H1 (cell line): ENCODE data around the gene RUNX1. TPM values are rescaled to one million over a fixed set of nuclear protein-coding genes. Genes with fewer than 3 reads are reported as not detected.

Experiments
- CTCF ChIA-PET: fragments of 300-600 bp; sonication (Branson Sonifier 250); formaldehyde crosslinking; loops from one replicate; lab custom pipeline; 2021; ENCODE audit not compliant: partially characterized antibody; lab: Charles Lee
- POLR2A ChIA-PET: fragments of 300-600 bp; sonication (Branson Sonifier 250); formaldehyde crosslinking; loops from one replicate; lab custom pipeline; 2021; ENCODE audit warnings: inconsistent platforms; ENCODE audit not compliant: partially characterized antibody; lab: Charles Lee
- DNase-seq, 2 experiments: peaks; one replicate each; pipeline versions ENCODE4 v3.0.0 to v3.0.0-alpha.2; 2010 to 2022; ENCODE audit warnings: low spot score in 2 of 2, low read depth in 1 of 2, mixed read lengths in 1 of 2
- FAIRE-seq: peaks from 2 replicates; lab custom pipeline; 2011; peaks lifted over from hg19 to GRCh38; lab: Jason Lieb, UNC
- H2AFZ ChIP-seq: 2 replicates; pipeline ENCODE4 v1.8.1; 2012; ENCODE audit warnings: low read length, inconsistent platforms
- H2AK5ac ChIP-seq: 2 replicates; pipeline ENCODE4 v1.6.1; 2013; ENCODE audit warnings: low read depth, low read length
- H2BK120ac ChIP-seq: replicated peaks from 2 replicates; pipeline ENCODE3; 2013; ENCODE audit warnings: low read depth, low read length, inconsistent platforms
- H2BK12ac ChIP-seq: 2 replicates; pipeline ENCODE4 v1.6.1; 2013; ENCODE audit warnings: low read depth, low read length
- H2BK15ac ChIP-seq: 2 replicates; pipeline ENCODE4 v1.6.1; 2013; ENCODE audit warnings: low read length
- H2BK20ac ChIP-seq: 2 replicates; pipeline ENCODE4 v1.6.1; 2013; ENCODE audit warnings: low read length
- H2BK5ac ChIP-seq: 2 replicates; pipeline ENCODE4 v1.6.1; 2013; ENCODE audit warnings: low read depth, low read length
- H3K14ac ChIP-seq: 2 replicates; pipeline ENCODE4 v1.6.1; 2013; ENCODE audit warnings: inconsistent platforms; ENCODE audit not compliant: insufficient read length
- H3K18ac ChIP-seq: 2 replicates; pipeline ENCODE4 v1.6.1; 2013; ENCODE audit warnings: low read length; ENCODE audit errors: extremely low read depth
- H3K23ac ChIP-seq: 2 replicates; pipeline ENCODE4 v1.6.1; 2013; ENCODE audit warnings: inconsistent platforms; ENCODE audit not compliant: insufficient read length
- H3K23me2 ChIP-seq: 2 replicates; pipeline ENCODE4 v1.6.1; 2013; ENCODE audit warnings: low read depth, low read length
- H3K27ac ChIP-seq: 2 replicates; pipeline ENCODE4 v1.6.1; 2011; ENCODE audit warnings: low read depth, low read length, inconsistent platforms
- H3K27me3 ChIP-seq, 4 experiments: replicated peaks in 1 of 4; 1 replicate in 1 of 4; 2 replicates in 3 of 4; pipeline versions ENCODE4 v1.6.1 to v1.8.1; 2011 to 2013; ENCODE audit warnings: low read length in 3 of 4, mild to moderate bottlenecking in 3 of 4, inconsistent platforms in 2 of 4, mixed read lengths in 2 of 4, moderate library complexity in 1 of 4; ENCODE audit not compliant: control insufficient read depth in 3 of 4, insufficient read depth in 3 of 4; ENCODE audit errors: extremely low read depth in 1 of 4
- H3K36me3 ChIP-seq, 4 experiments: 2 replicates each; pipeline versions ENCODE4 v1.6.1 to v1.8.1; 2011 to 2013; ENCODE audit warnings: mild to moderate bottlenecking in 4 of 4, low read length in 3 of 4, moderate library complexity in 2 of 4, control low read depth in 1 of 4, inconsistent platforms in 1 of 4; ENCODE audit not compliant: insufficient read depth in 4 of 4, control insufficient read depth in 2 of 4
- H3K4ac ChIP-seq: replicated peaks from 2 replicates; pipeline ENCODE3; 2013; ENCODE audit warnings: low read length, low read depth, mixed read lengths, inconsistent platforms; ENCODE audit not compliant: insufficient read length
- H3K4me1 ChIP-seq, 4 experiments: replicated peaks in 1 of 4; 1 replicate in 1 of 4; 2 replicates in 3 of 4; pipeline versions ENCODE4 v1.6.1 to v1.8.1; 2011 to 2013; ENCODE audit warnings: low read length in 3 of 4, inconsistent platforms in 2 of 4, mixed read lengths in 1 of 4; ENCODE audit not compliant: insufficient read depth in 4 of 4, control insufficient read depth in 3 of 4
- H3K4me2 ChIP-seq, 2 experiments: 2 replicates each; pipeline versions ENCODE4 v1.6.1 to v1.8.1; 2011 to 2013; ENCODE audit warnings: low read depth in 2 of 2, low read length in 2 of 2, control low read depth in 1 of 2, inconsistent platforms in 1 of 2, mild to moderate bottlenecking in 1 of 2; ENCODE audit not compliant: insufficient read depth in 1 of 2
- H3K4me3 ChIP-seq, 4 experiments: fragments of 200-600, 300-600 bp in 1 of 4; sonication (generic), shearing (Covaris generic), sonication (Bioruptor Twin) in 1 of 4; 2 replicates each; pipeline versions ENCODE4 v1.5.1 to v1.8.1; 2011 to 2016; ENCODE audit warnings: low read length in 4 of 4, low read depth in 3 of 4, control low read depth in 2 of 4, inconsistent platforms in 2 of 4, mild to moderate bottlenecking in 2 of 4, mixed read lengths in 1 of 4, moderate library complexity in 1 of 4; ENCODE audit not compliant: insufficient read depth in 2 of 4; ENCODE audit errors: extremely low read depth in 1 of 4
- H3K56ac ChIP-seq: replicated peaks from 2 replicates; pipeline ENCODE3; 2013; ENCODE audit warnings: low read depth, mild to moderate bottlenecking, mixed read lengths, low read length, inconsistent platforms; ENCODE audit not compliant: insufficient read length
- H3K79me1 ChIP-seq: 2 replicates; pipeline ENCODE4 v1.6.1; 2013; ENCODE audit warnings: low read depth, low read length, control low read depth
- H3K79me2 ChIP-seq, 2 experiments: 2 replicates each; pipeline versions ENCODE4 v1.6.1 to v1.8.1; 2012 to 2013; ENCODE audit warnings: low read length in 2 of 2, mild to moderate bottlenecking in 2 of 2, inconsistent platforms in 1 of 2; ENCODE audit not compliant: insufficient read depth in 2 of 2, control insufficient read depth in 1 of 2
- H3K9ac ChIP-seq, 4 experiments: replicated peaks in 1 of 4; 1 replicate in 1 of 4; 2 replicates in 3 of 4; pipeline versions ENCODE4 v1.6.1 to v1.8.1; 2011 to 2013; ENCODE audit warnings: low read depth in 3 of 4, low read length in 3 of 4, control low read depth in 2 of 4, mild to moderate bottlenecking in 2 of 4, moderate library complexity in 2 of 4, inconsistent platforms in 1 of 4; ENCODE audit errors: extremely low read depth in 1 of 4
- H3K9me3 ChIP-seq, 2 experiments: 2 replicates each; pipeline versions ENCODE4 v1.6.1 to v1.8.1; 2012 to 2013; ENCODE audit warnings: mild to moderate bottlenecking in 2 of 2, moderate library complexity in 2 of 2, control low read depth in 1 of 2, inconsistent platforms in 1 of 2, low read depth in 1 of 2, low read length in 1 of 2, mixed read lengths in 1 of 2; ENCODE audit not compliant: insufficient read depth in 2 of 2
- H4K20me1 ChIP-seq, 2 experiments: replicated peaks in 1 of 2; 2 replicates each; pipeline versions ENCODE3 to v1.8.1; 2011 to 2013; ENCODE audit warnings: inconsistent platforms in 2 of 2, low read length in 2 of 2, mild to moderate bottlenecking in 1 of 2; ENCODE audit not compliant: insufficient read depth in 2 of 2, control insufficient read depth in 1 of 2
- H4K5ac ChIP-seq: 2 replicates; pipeline ENCODE4 v1.6.1; 2013; ENCODE audit warnings: low read length, low read depth, mixed read lengths, inconsistent platforms; ENCODE audit not compliant: insufficient read length
- H4K8ac ChIP-seq: 2 replicates; pipeline ENCODE4 v1.8.0; 2013; ENCODE audit warnings: mild to moderate bottlenecking, moderate library complexity, low read length, inconsistent platforms; ENCODE audit not compliant: insufficient read depth; ENCODE audit errors: extremely low read depth
- H4K91ac ChIP-seq: replicated peaks from 2 replicates; pipeline ENCODE3; 2013; ENCODE audit warnings: low read length, mixed read lengths, inconsistent platforms; ENCODE audit not compliant: insufficient read length
- EGR1 ChIP-seq: IDR thresholded peaks from 2 replicates; pipeline ENCODE4 v1.6.1; 2011; ENCODE audit warnings: low read depth, low read length, borderline replicate concordance
- EP300 ChIP-seq, 2 experiments: IDR thresholded peaks; 1 replicate in 1 of 2; 2 replicates in 1 of 2; pipeline ENCODE4 v1.6.1; 2011 to 2012; ENCODE audit warnings: low read depth in 2 of 2, low read length in 2 of 2, mild to moderate bottlenecking in 2 of 2, borderline replicate concordance in 1 of 2, inconsistent platforms in 1 of 2, moderate library complexity in 1 of 2
- SIX5 ChIP-seq: IDR thresholded peaks from 2 replicates; pipeline ENCODE4 v1.6.1; 2011; ENCODE audit warnings: mild to moderate bottlenecking, low read depth, low read length
- SP2 ChIP-seq: IDR thresholded peaks from 2 replicates; pipeline ENCODE4 v1.6.1; 2012; ENCODE audit warnings: mild to moderate bottlenecking, low read length, inconsistent platforms
- TAF1 ChIP-seq: IDR thresholded peaks from 2 replicates; pipeline ENCODE4 v1.6.1; 2011; ENCODE audit warnings: mild to moderate bottlenecking, low read depth, low read length
- WGBS, 2 experiments: shearing (Covaris generic) in 1 of 2; methylation state at CpG; one replicate each; pipeline versions ENCODE4 v1.1.6 to v1.1.7; 2013 to 2015; ENCODE audit warnings: low lambda C conversion rate in 2 of 2, mixed read lengths in 2 of 2, inconsistent platforms in 1 of 2, low coverage in 1 of 2, missing lambda C conversion rate in 1 of 2; ENCODE audit not compliant: insufficient replicate concordance in 2 of 2, insufficient coverage in 1 of 2, insufficient read length in 1 of 2; ENCODE audit errors: extremely low coverage in 1 of 2, missing lambda C conversion rate in 1 of 2; 5-methylcytosine and 5-hydroxymethylcytosine counted together
- polyA plus RNA-seq, 7 experiments: library from polyadenylated mRNA; depleted of rRNA in 3 of 7; stranded (reverse) in 5 of 7; unstranded in 2 of 7; fragments of >200 nt in 5 of 7; fragments of 200-250 nt in 2 of 7; gene quantifications; 1 replicate in 5 of 7; 2 replicates in 1 of 7; 4 replicates in 1 of 7; pipeline versions ENCODE4 v1.2.1 to v1.2.3, GENCODE V29; 2011 to 2013; ENCODE audit warnings: missing spikeins in 2 of 7, mixed read lengths in 2 of 7
- total RNA-seq: library from RNA; stranded (reverse); fragmentation: NEBNext Ultra II Directional; extraction: Animal tissue kit (Norgen Biotek cat#: 25700); gene quantifications from 2 replicates; pipeline ENCODE4 v1.2.1, GENCODE V29; 2021

Gene RUNX1
- total and polyA plus RNA-seq, 2 of the 8 experiments (the other 6 are each of a cell fraction or from before 2014, with no cell fraction given): 0.20 to 0.60 TPM

GRCh38 chr21:34974162-34974981 is 74.7 kb downstream of the RUNX1 start:
- DNase-seq (no peak), FAIRE-seq (no peak)
- H2AFZ ChIP-seq: 0 out of 2 replicates have a peak overlapping the region, but pooled peaks have one; percentile 14
- H2BK120ac ChIP-seq: no peak overlapping the region
- H4K8ac ChIP-seq: no peak overlapping the region
- H3K4ac ChIP-seq: no peak overlapping the region
- no peak overlapping the region for H2BK15ac ChIP-seq
- H2BK20ac ChIP-seq: no peak overlapping the region
- H3K27me3 ChIP-seq: no peaks in the 10 kb centered on the region
- no peak overlapping the region for H3K4me3 ChIP-seq
- H3K36me3 ChIP-seq: no peaks in the 10 kb centered on the region
- no peaks in the 10 kb centered on the region for H3K79me2 ChIP-seq
- no peak overlapping the region for H4K5ac ChIP-seq
- H2BK5ac ChIP-seq: no peak overlapping the region
- CTCF ChIA-PET: interaction anchor here (0.6 to 1.3 kb wide), 3 partner anchors 229 to 869 kb away, joined by 3 read pairs; no protein-coding TSS in a partner anchor
- H3K18ac ChIP-seq: no peak overlapping the region
- H4K91ac ChIP-seq: no peak overlapping the region
- H4K20me1 ChIP-seq: no peaks in the 10 kb centered on the region
- H2BK12ac ChIP-seq: no peak overlapping the region
- no peaks in the 10 kb centered on the region for H3K4me1 ChIP-seq
- H3K56ac ChIP-seq: no peak overlapping the region
- H3K4me2 ChIP-seq: no peak overlapping the region
- TF ChIP-seq EGR1: no peak
- TF ChIP-seq SP2: no peak
- TF ChIP-seq TAF1: no peak
- TF ChIP-seq SIX5: no peak
- no peak for TF ChIP-seq EP300 (IDR thresholded peaks at IDR 0.05; ENCODE audit: borderline replicate concordance in 1 of 2, low read depth in 2 of 2, low read length in 2 of 2)
- no peak overlapping the region for H3K14ac ChIP-seq
- H3K23me2 ChIP-seq: no peaks in the 10 kb centered on the region; the same call in 1 of the 2 replicates
- H3K9ac ChIP-seq: no peak overlapping the region
- no peak overlapping the region for H3K27ac ChIP-seq
- H3K9me3 ChIP-seq: no peaks in the 10 kb centered on the region
- H2AK5ac ChIP-seq: no peak overlapping the region
- no peaks in the 10 kb centered on the region for H3K79me1 ChIP-seq
- 91% methylated on average over 11 of the region's 11 CpGs; no CpG with 5 or more reads in 1 of the 2 experiments for WGBS, 2 experiments
- no peak overlapping the region for H3K23ac ChIP-seq
- POLR2A ChIA-PET: no interaction called here
